H9 (cell line): Measurements from ENCODE around the gene FXN. TPM values are rescaled to one million over a fixed set of nuclear protein-coding genes. Genes with fewer than 3 reads are reported as not detected.

Source experiments
- DNase-seq: peaks from one replicate; pipeline ENCODE4 v3.0.0-alpha.2; 2017
- H2AFZ ChIP-seq: one replicate; pipeline ENCODE4 v1.6.1; 2013; ENCODE audit warnings: mild to moderate bottlenecking, low read length, control low read depth, moderate library complexity
- H2AK5ac ChIP-seq: 2 replicates; pipeline ENCODE4 v1.6.1; 2013; ENCODE audit warnings: low read length, control low read depth, mixed read lengths; ENCODE audit not compliant: insufficient read length
- H2BK120ac ChIP-seq: one replicate; pipeline ENCODE4 v1.6.1; 2013; ENCODE audit warnings: low read depth, mild to moderate bottlenecking, low read length, control low read depth, inconsistent platforms; ENCODE audit not compliant: poor library complexity, severe bottlenecking
- H2BK12ac ChIP-seq: 2 replicates; pipeline ENCODE4 v1.6.1; 2013; ENCODE audit warnings: low read length, control low read depth, mixed read lengths, low read depth; ENCODE audit not compliant: insufficient read length
- H2BK15ac ChIP-seq: 2 replicates; pipeline ENCODE4 v1.6.1; 2013; ENCODE audit warnings: low read depth, low read length, control low read depth
- H2BK20ac ChIP-seq: one replicate; pipeline ENCODE4 v1.6.1; 2013; ENCODE audit warnings: low read depth, mild to moderate bottlenecking, low read length, control low read depth, inconsistent platforms; ENCODE audit not compliant: poor library complexity, severe bottlenecking
- H2BK5ac ChIP-seq: 2 replicates; pipeline ENCODE4 v1.6.1; 2013; ENCODE audit warnings: low read length, control low read depth, mixed read lengths; ENCODE audit not compliant: insufficient read length
- H3K14ac ChIP-seq: 2 replicates; pipeline ENCODE4 v1.6.1; 2013; ENCODE audit warnings: low read length, control low read depth; ENCODE audit not compliant: insufficient read depth
- H3K18ac ChIP-seq: 2 replicates; pipeline ENCODE4 v1.6.1; 2013; ENCODE audit warnings: low read depth, mild to moderate bottlenecking, mixed read lengths, low read length, control low read depth; ENCODE audit not compliant: insufficient read length
- H3K23ac ChIP-seq: 2 replicates; pipeline ENCODE4 v1.6.1; 2013; ENCODE audit warnings: low read length, control low read depth, mixed read lengths, low read depth; ENCODE audit not compliant: insufficient read length
- H3K23me2 ChIP-seq: 2 replicates; pipeline ENCODE4 v1.6.1; 2013; ENCODE audit warnings: low read depth, mild to moderate bottlenecking, mixed read lengths, low read length, control low read depth; ENCODE audit not compliant: insufficient read length, poor library complexity, severe bottlenecking
- H3K27ac ChIP-seq: 2 replicates; pipeline ENCODE4 v1.5.1; 2013; ENCODE audit warnings: low read length, control low read depth, mixed read lengths, low read depth; ENCODE audit not compliant: insufficient read length
- H3K27me3 ChIP-seq: 2 replicates; pipeline ENCODE4 v1.6.1; 2013; ENCODE audit warnings: low read length, control low read depth, inconsistent platforms; ENCODE audit not compliant: insufficient read depth
- H3K4ac ChIP-seq: 2 replicates; pipeline ENCODE4 v1.6.1; 2013; ENCODE audit warnings: low read depth, mild to moderate bottlenecking, control low read depth, inconsistent platforms, low read length, moderate library complexity
- H3K4me1 ChIP-seq: 2 replicates; pipeline ENCODE4 v1.6.1; 2013; ENCODE audit warnings: low read length, control low read depth, inconsistent platforms; ENCODE audit not compliant: insufficient read depth
- H3K4me2 ChIP-seq: 2 replicates; pipeline ENCODE4 v1.6.1; 2013; ENCODE audit warnings: low read length, control low read depth, mixed read lengths; ENCODE audit not compliant: insufficient read length, insufficient read depth
- H3K56ac ChIP-seq: 2 replicates; pipeline ENCODE4 v1.6.1; 2013; ENCODE audit warnings: low read depth, mild to moderate bottlenecking, mixed read lengths, low read length, control low read depth; ENCODE audit not compliant: insufficient read length
- H3K79me1 ChIP-seq: 2 replicates; pipeline ENCODE4 v1.6.1; 2013; ENCODE audit warnings: low read depth, mild to moderate bottlenecking, moderate library complexity, low read length, control low read depth, inconsistent platforms; ENCODE audit not compliant: insufficient read depth, poor library complexity, severe bottlenecking
- H3K79me2 ChIP-seq: 2 replicates; pipeline ENCODE4 v1.6.1; 2013; ENCODE audit warnings: low read length, control low read depth, inconsistent platforms; ENCODE audit not compliant: insufficient read depth
- H3K9ac ChIP-seq: 2 replicates; pipeline ENCODE4 v1.6.1; 2013; ENCODE audit warnings: low read length, control low read depth, mixed read lengths; ENCODE audit not compliant: insufficient read length; ENCODE audit errors: extremely low read depth
- H3K9me3 ChIP-seq: one replicate; pipeline ENCODE4 v1.6.1; 2013; ENCODE audit warnings: low read depth, low read length, inconsistent platforms; ENCODE audit not compliant: control insufficient read depth
- H3T11ph ChIP-seq: one replicate; pipeline ENCODE4 v1.6.1; 2013; ENCODE audit warnings: mild to moderate bottlenecking, low read length, control low read depth, inconsistent platforms
- H4K20me1 ChIP-seq: one replicate; pipeline ENCODE4 v1.6.1; 2013; ENCODE audit not compliant: control insufficient read depth, insufficient read length, insufficient read depth
- H4K5ac ChIP-seq: 2 replicates; pipeline ENCODE4 v1.6.1; 2013; ENCODE audit warnings: low read depth, mild to moderate bottlenecking, mixed read lengths, low read length, control low read depth; ENCODE audit not compliant: insufficient read length
- H4K8ac ChIP-seq: replicated peaks from 2 replicates; pipeline ENCODE4 v1.6.1; 2013; ENCODE audit warnings: low read length, control low read depth, mixed read lengths, low read depth; ENCODE audit not compliant: insufficient read length
- H4K91ac ChIP-seq: 2 replicates; pipeline ENCODE4 v1.6.1; 2013; ENCODE audit warnings: low read depth, mild to moderate bottlenecking, moderate library complexity, mixed read lengths, low read length, control low read depth; ENCODE audit not compliant: insufficient read length
- H3K27ac Mint-ChIP-seq, 3 experiments: 2 replicates in 2 of 3; 3 replicates in 1 of 3; pipeline ENCODE4 v1.8.0; 2020 to 2021; ENCODE audit warnings: mixed read lengths in 3 of 3, mild to moderate bottlenecking in 1 of 3, moderate library complexity in 1 of 3
- H3K27me3 Mint-ChIP-seq: 2 replicates; pipeline ENCODE4 v1.8.0; 2021; ENCODE audit warnings: low read depth, mild to moderate bottlenecking, moderate library complexity, mixed read lengths
- H3K36me3 Mint-ChIP-seq, 3 experiments: 2 replicates in 2 of 3; 3 replicates in 1 of 3; pipeline ENCODE4 v1.8.0; 2020 to 2021; ENCODE audit warnings: low read depth in 3 of 3, mixed read lengths in 3 of 3; ENCODE audit not compliant: insufficient read depth in 1 of 3
- H3K4me1 Mint-ChIP-seq, 2 experiments: 2 replicates each; pipeline ENCODE4 v1.8.0; 2020; ENCODE audit warnings: mixed read lengths in 2 of 2
- H3K4me3 Mint-ChIP-seq, 2 experiments: 2 replicates in 1 of 2; 3 replicates in 1 of 2; pipeline ENCODE4 v1.8.0; 2020 to 2021; ENCODE audit warnings: mild to moderate bottlenecking in 2 of 2, mixed read lengths in 2 of 2, moderate library complexity in 1 of 2
- H3K9me3 Mint-ChIP-seq, 2 experiments: 2 replicates in 1 of 2; 3 replicates in 1 of 2; pipeline ENCODE4 v1.8.0; 2020; ENCODE audit warnings: mild to moderate bottlenecking in 2 of 2, mixed read lengths in 2 of 2, moderate library complexity in 1 of 2
- WGBS: extraction: QIAGEN DNeasy Blood & Tissue Kit; methylation state at CpG from one replicate; pipeline ENCODE4 v1.1.7; 2013; ENCODE audit warnings: missing lambda C conversion rate, low lambda C conversion rate, mixed read lengths; ENCODE audit not compliant: insufficient read length; ENCODE audit errors: extremely low coverage; 5-methylcytosine and 5-hydroxymethylcytosine counted together
- total RNA-seq: library from RNA; stranded (reverse); gene quantifications from 2 replicates; pipeline ENCODE4 v1.2.1, GENCODE V29; 2021
- TF ChIP-seq, protein P1 (sequence below): fragments of 200-600 bp; sonication (generic); conservative IDR thresholded peaks from 3 replicates; pipeline ENCODE4 v1.8.0; 2021; ENCODE audit warnings: antibody characterized with exemption, mild to moderate bottlenecking

Gene FXN
- total RNA-seq, 1 experiment from 2014 or later = 34.4 TPM

DNA sequence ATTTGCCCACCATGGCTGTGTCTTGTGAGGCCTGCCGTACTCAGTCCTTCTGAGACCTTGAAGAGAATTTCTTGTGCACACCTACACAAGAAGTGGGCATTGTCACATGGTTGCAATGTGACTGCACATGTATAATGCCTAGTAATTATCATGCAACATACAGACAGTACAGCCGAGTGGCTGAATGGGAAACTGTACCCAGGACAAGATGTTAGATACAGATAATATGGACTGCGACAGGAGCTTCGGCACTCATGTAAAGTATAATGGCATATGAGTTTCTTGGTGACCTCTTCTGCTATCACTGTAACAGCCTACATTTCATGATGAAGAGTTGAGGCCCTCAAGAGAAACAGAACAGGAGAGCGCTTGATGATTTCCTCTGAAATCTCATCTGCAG lies 16.8 kb upstream of the FXN start:
- Histone ChIP-seq H2BK12ac (no peak overlapping the region), H3K27ac (no peak overlapping the region), H3K79me1 (no peaks in the 10 kb centered on the region), H2BK20ac (no peak overlapping the region), H3K56ac (no peak overlapping the region), H3K79me2 (no peaks in the 10 kb centered on the region), H2AK5ac (no peak overlapping the region), H3K23ac (no peak overlapping the region), H2AFZ (no peak overlapping the region), H3K4me2 (no peak overlapping the region), H3K27me3 (no peaks in the 10 kb centered on the region), H4K5ac (no peak overlapping the region), H3K4ac (no peak overlapping the region), H4K91ac (no peak overlapping the region), H3T11ph (no peak overlapping the region), H3K4me1 (peaks cover 3% of the 10 kb centered on the region; the same call in 1 of the 2 replicates), H4K20me1 (no peaks in the 10 kb centered on the region), H3K18ac (no peak overlapping the region), H2BK15ac (no peak overlapping the region), H3K9ac (no peak overlapping the region), H2BK120ac (no peak overlapping the region), H3K14ac (no peak overlapping the region), H4K8ac (no peak overlapping the region), H3K23me2 (no peaks in the 10 kb centered on the region), H3K9me3 (no peaks in the 10 kb centered on the region), H2BK5ac (no peak overlapping the region)
- Mint-ChIP-seq H3K4me1 (peaks cover 27 to 46% of the 10 kb centered on the region in 2 experiments), H3K4me3 (no peak overlapping the region), H3K27ac (no peak overlapping the region), H3K9me3 (peaks cover 3 to 4% of the 10 kb centered on the region in 2 experiments), H3K27me3 (no peaks in the 10 kb centered on the region), H3K36me3 (peaks cover 0 to 7% (median 3%) of the 10 kb centered on the region in 3 experiments; a peak in 3 of 7 replicates)
- TF ChIP-seq, protein P1, sequence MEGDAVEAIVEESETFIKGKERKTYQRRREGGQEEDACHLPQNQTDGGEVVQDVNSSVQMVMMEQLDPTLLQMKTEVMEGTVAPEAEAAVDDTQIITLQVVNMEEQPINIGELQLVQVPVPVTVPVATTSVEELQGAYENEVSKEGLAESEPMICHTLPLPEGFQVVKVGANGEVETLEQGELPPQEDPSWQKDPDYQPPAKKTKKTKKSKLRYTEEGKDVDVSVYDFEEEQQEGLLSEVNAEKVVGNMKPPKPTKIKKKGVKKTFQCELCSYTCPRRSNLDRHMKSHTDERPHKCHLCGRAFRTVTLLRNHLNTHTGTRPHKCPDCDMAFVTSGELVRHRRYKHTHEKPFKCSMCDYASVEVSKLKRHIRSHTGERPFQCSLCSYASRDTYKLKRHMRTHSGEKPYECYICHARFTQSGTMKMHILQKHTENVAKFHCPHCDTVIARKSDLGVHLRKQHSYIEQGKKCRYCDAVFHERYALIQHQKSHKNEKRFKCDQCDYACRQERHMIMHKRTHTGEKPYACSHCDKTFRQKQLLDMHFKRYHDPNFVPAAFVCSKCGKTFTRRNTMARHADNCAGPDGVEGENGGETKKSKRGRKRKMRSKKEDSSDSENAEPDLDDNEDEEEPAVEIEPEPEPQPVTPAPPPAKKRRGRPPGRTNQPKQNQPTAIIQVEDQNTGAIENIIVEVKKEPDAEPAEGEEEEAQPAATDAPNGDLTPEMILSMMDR = no peak
- WGBS = no CpG with 5 or more reads among the region's 5 CpGs
- no peak for DNase-seq
